Peyer's patch (tissue), 4 donors: ENCODE measurements around the gene LAPTM5.

Experiments used
- CTCF ChIP-seq, 6 experiments: fragments of 450-650 bp in 4 of 6; fragments of 200-600 bp in 2 of 6; sonication (generic) in 1 of 6; IDR thresholded peaks; one replicate each; pipeline ENCODE4 v1.5.1; 2017 to 2019; ENCODE audit warnings: antibody characterized with exemption in 6 of 6, mild to moderate bottlenecking in 3 of 6, moderate library complexity in 1 of 6
- POLR2A ChIP-seq, 2 donors: fragments of 450-650 bp; IDR thresholded peaks; one replicate each; pipeline ENCODE4 v1.5.1; 2017; ENCODE audit warnings: antibody characterized with exemption in 2 of 2, mild to moderate bottlenecking in 2 of 2, moderate library complexity in 2 of 2

- no peak for TF ChIP-seq CTCF (IDR thresholded peaks at IDR 0.05)
- no peak for TF ChIP-seq POLR2A (IDR thresholded peaks at IDR 0.05)
Measured at GRCh38 chr1:30726236-30726635, 31.3 kb downstream of the LAPTM5 start.
